HepG2 (cell line): ENCODE results near the gene TRIM6.

Experiments used
- SIN3A ChIP-seq: IDR thresholded peaks from 2 replicates; pipeline ENCODE4 v1.6.1; 2011; ENCODE audit warnings: low read depth, mild to moderate bottlenecking, control low read depth, low read length, borderline replicate concordance
- ZSCAN29 ChIP-seq: sonication (generic); formaldehyde crosslinking; conservative IDR thresholded peaks from 2 replicates; pipeline ENCODE4 v1.4.0; 2020; ENCODE audit warnings: mild to moderate bottlenecking, missing genetic modification reagents

- no peak for TF ChIP-seq ZSCAN29 (CRISPR knock-in tag)
- TF ChIP-seq SIN3A: no peak
Observed at GRCh38 chr11:5581014-5581413, 15.4 kb upstream of the TRIM6 start.
